ENCODE measurements around the gene RLF.

Gene RLF

GRCh38 chr1:40281853-40282252 is 120.7 kb downstream of the RLF start:
- DNase-seq: no peak
